GM20000 (cell line): ENCODE data around the gene KCNQ1.
A peak's percentile ranks its signal among the peaks of the same experiment; 100 is the strongest.

Experiments used
- DNase-seq: peaks from one replicate; pipeline ENCODE4 v3.0.0; 2012; ENCODE audit warnings: low spot score
- TF ChIP-seq, protein P1 (sequence below): IDR thresholded peaks from 2 replicates; pipeline ENCODE4 v1.5.1; 2012; ENCODE audit warnings: mild to moderate bottlenecking, control low read depth; ENCODE audit errors: extremely low read depth, missing control alignments

KCNQ1 gene

DNA sequence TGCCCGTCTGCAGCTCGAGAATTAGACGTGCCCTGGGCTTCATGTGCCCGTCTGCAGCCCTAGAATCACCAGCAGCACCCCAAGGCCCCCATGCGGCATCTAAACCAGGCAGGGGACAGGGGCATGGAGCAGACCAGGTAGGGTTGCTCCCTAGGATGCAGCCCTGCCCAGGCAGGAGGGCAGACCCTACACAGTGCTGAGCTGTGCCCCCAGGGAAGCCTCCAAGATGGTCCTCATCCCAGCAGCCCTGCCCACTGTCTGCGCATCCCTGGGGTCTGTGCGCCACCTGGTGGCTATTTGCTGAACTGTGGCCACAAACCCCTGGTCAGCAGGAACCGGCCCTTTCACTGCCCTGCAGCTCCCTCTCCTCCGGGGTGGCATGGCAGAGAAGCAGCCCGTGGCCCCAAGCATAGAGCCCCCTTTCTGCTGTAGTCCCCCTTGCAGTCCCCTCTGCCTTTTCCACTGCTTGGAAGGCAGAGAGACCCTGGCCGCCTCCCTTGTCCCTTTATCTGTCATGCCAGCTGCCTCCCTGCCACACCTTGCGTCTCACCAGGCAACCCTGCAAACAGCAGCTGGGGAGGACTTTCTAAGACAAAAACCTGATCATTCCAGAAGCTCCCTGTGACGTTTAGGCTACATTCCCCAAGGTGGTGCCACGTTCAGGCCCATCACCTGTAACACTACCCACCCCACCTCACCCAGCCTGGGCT lies 86.6 kb downstream of the KCNQ1 start:
- TF ChIP-seq, protein P1, sequence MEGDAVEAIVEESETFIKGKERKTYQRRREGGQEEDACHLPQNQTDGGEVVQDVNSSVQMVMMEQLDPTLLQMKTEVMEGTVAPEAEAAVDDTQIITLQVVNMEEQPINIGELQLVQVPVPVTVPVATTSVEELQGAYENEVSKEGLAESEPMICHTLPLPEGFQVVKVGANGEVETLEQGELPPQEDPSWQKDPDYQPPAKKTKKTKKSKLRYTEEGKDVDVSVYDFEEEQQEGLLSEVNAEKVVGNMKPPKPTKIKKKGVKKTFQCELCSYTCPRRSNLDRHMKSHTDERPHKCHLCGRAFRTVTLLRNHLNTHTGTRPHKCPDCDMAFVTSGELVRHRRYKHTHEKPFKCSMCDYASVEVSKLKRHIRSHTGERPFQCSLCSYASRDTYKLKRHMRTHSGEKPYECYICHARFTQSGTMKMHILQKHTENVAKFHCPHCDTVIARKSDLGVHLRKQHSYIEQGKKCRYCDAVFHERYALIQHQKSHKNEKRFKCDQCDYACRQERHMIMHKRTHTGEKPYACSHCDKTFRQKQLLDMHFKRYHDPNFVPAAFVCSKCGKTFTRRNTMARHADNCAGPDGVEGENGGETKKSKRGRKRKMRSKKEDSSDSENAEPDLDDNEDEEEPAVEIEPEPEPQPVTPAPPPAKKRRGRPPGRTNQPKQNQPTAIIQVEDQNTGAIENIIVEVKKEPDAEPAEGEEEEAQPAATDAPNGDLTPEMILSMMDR: peak; percentile 82
- peak; percentile 83 for DNase-seq

DNA sequence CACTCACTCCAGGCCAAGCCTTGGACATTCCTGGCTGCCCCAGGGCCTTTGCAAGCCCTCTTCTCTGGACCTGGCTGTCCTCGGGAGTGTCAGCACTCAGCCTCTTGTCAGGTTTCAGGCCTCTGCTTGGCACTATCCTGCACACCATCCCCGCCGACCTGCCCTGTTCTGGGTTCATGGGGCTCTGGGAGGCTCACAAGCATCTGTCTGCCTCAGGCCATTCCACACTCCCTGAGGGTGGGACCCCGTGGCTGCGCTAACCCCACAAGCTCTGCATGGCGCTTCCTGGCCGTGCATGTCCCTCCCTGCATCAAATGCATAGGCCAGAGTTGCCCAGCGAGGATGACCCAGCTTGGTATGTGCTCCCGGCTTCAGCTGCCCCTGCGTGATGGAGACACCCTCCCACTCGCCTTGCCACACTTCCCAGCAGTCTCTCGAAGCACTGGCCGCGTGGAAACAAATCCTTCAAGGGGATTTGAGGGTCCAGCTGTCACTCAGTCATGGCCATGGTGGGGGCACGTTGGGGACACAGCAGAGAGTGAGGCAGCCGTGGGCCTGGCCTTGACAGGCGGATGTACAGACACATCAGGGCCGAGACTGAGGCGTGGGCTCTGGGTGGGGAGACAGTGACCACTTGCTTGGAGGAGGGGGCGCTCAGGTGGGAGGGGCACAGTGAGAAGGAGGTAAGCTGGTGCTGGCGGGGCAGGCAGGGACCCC lies 87.3 kb downstream of the KCNQ1 start:
- no peak for DNase-seq
- TF ChIP-seq, protein P1: no peak

DNA sequence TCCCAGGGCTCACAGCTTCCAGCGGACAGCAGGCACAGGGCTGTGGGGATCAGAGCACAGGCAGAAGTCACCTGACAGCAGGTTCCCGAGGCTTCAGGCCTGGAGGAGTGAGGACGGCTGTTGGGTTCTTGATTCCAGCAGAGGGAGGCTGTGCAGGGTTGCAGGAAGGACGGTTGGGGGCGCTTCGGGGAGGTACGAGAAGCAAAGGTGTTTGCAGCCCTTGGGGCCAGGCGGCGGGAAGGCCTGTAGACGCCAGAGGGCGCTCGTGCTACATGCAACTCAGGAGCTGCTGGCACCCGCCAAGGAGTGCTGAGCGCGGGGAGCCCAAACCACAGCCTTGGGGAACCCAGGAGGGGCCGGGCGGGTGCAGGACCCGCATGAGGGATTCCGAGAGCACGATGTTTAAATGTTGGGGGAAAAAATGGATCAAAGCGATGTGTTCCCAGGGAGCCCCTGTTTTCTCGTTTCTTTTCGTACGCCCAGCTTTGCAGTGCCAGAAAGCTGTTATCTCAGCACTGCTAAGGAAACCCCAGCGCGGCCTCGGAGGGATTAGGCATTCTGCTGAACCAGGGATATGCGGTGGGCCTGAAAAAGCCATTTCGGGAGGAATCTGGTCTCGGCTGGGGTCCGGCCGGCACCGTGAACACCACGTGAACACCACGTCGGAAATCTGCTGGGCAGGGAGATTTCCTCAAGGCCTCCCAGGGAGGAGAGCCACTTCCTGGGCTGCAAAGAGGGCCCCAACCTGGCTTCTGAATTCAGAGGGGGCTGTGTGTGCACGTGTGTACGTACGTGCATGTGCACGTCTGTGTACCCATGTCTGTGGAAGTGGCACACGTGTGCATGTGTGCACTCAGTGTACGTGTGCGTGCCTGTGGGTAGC lies 88.1 kb downstream of the KCNQ1 start:
- TF ChIP-seq, protein P1: peak; percentile 98
- peak; percentile 89 for DNase-seq

DNA sequence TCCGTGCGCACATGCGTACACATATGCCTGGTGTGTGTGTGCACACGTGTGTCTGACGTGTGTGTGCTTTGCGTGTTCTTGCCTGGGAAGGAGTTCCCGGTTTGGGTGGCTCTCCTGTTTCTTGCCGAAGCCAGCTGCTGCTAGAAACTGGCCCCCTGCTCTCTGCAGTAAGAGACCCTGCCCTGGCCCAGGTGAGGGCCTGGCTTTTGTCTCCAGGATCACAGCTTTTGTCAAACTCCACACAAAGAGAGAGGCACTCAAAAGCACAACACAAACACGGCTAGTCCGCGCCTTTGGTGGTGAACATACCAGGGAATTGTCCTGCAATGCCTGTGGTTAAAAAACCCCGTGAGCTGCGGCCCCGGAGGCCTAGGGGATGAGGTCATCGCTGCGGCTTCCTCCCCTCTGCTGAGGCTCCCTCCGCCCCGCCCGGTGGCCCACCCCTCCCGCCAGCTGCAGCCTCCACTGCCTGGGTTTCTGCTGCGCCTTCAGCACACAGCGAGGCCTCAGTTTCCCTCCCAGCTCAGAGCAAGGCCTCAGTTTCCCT lies 88.9 kb downstream of the KCNQ1 start:
- TF ChIP-seq, protein P1: no peak
- DNase-seq: peak; percentile 75

DNA sequence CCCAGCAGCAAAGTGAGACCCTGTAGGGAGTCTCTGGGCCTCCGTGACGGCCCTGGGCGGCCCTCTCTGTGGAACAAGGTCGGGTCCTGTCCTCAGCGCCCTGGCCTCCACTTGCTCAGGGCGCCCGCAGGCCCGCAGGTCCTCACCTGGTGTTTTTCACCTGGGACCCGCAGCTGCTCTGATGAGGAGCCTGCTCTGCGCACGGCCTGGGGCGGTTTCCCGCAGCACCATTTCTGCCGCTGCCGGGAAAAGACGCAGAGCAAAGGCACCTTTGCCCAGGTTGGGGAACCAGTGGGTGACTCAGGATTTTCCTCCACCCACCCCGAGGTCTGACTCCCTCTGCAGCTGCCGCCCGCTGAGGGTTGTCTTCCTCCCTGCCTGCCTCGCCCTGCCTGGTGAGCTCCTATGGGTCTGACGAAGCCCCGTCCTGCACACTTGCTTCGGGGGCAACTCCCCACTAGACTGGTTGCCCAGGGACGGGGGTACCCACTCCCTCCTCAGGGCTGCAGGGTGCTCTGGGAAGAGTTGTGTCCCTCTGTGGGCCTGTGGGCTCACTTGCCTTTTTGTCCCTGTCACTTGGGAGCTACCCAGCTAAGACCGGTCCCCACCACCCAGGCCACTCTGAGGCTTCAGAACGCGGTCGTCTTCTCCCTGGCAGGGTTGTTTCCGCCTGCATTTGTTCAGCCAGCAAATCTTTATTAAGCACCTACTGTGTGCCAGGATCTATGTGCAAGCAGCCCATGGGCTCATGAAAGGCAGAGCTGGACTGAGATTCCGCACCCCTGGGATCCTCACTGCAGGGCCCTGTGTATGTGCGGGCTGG lies 89.5 kb downstream of the KCNQ1 start:
- DNase-seq: no peak
- TF ChIP-seq, protein P1: no peak

DNA sequence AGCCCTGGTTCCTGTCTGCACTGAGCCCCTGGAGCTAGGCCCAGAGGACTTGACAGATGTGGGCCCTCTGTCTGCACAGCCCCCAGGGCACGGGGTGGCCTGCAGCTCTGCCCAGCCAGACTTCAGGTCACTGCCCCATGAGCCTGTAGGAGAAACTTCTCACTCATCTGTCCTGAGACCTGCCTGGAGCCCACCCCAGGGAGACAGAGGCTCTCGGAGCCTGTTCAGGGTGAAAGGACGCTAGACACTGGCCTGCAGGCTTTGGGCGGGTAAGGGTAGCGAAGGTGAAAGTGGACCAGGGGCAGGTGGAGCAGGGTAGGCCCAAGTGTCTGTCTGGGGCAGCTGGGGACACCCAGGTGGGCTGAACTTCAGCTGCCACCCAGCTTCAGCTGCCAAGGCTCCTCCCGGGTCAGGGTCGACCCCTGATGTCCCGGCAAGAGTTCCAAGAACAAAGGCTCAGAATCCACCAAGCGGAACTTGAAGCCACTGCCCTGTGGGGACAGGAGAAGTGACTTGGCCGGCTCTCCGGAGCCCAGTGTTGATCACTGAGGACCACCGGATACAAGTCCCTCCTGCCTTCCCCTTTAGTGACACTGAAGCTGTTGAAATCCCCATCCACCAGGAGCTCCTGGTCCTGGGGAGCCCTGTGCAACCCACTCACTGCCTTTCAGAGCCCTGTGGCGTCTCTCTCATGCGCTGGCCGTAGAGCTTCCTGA lies 90.3 kb downstream of the KCNQ1 start:
- no peak for DNase-seq
- TF ChIP-seq, protein P1: no peak
